GM21423 (cell line): ENCODE results near the gene TLR2.
A peak's percentile ranks its signal among the peaks of the same experiment; 100 is the strongest.
"Not testable (repeated sequence)": the region's sequence is repeated elsewhere in the genome, so short reads cannot be mapped to it uniquely, and the experiment has no call there.

Experiments
- ATAC-seq: cut with Tn5 transposase; IDR thresholded peaks from one replicate; pipeline ENCODE4 v1.9.1; 2021; ENCODE audit warnings: mild to moderate bottlenecking, moderate library complexity; ENCODE audit not compliant: unreplicated experiment

The TLR2 gene

GRCh38 chr4:153661215-153661822 is 22.8 kb upstream of the TLR2 start:
- ATAC-seq = no peak

GRCh38 chr4:153661908-153662307 is 22.2 kb upstream of the TLR2 start:
- no peak for ATAC-seq

- ATAC-seq = no peak
Observed at GRCh38 chr4:153663667-153664066, 20.4 kb upstream of the TLR2 start.

- not testable (repeated sequence) for ATAC-seq
Observed at GRCh38 chr4:153666505-153666904, 17.6 kb upstream of the TLR2 start.

GRCh38 chr4:153668647-153669046 is 15.4 kb upstream of the TLR2 start:
- no peak for ATAC-seq

- ATAC-seq = no peak
Observed at GRCh38 chr4:153669838-153670237, 14.2 kb upstream of the TLR2 start.

GRCh38 chr4:153676486-153676885 is 7.6 kb upstream of the TLR2 start:
- ATAC-seq = no peak

- no peak for ATAC-seq
Observed at GRCh38 chr4:153676984-153677383, 7.1 kb upstream of the TLR2 start.

- ATAC-seq = no peak
Observed at GRCh38 chr4:153679486-153679885, 4.6 kb upstream of the TLR2 start.

GRCh38 chr4:153683763-153684181 is 308 bp upstream of the TLR2 start:
- no peak for ATAC-seq

- peak; percentile 24 for ATAC-seq
Observed at GRCh38 chr4:153684971-153685371, 891 bp downstream of the TLR2 start.

- no peak for ATAC-seq
Observed at GRCh38 chr4:153704522-153704921, 20.4 kb downstream of the TLR2 start.

- ATAC-seq = peak; percentile 84
Observed at GRCh38 chr4:153705743-153706468, 21.8 kb downstream of the TLR2 start.

GRCh38 chr4:153706519-153706918 is 22.4 kb downstream of the TLR2 start:
- peak; percentile 56 for ATAC-seq

GRCh38 chr4:153710681-153711080 is 26.6 kb downstream of the TLR2 start:
- ATAC-seq = no peak

- ATAC-seq = no peak
Observed at GRCh38 chr4:153713866-153714646, 30.0 kb downstream of the TLR2 start.

- ATAC-seq = no peak
Observed at GRCh38 chr4:153722036-153722435, 38.0 kb downstream of the TLR2 start.

GRCh38 chr4:153724606-153725005 is 40.5 kb downstream of the TLR2 start:
- no peak for ATAC-seq

- ATAC-seq = no peak
Observed at GRCh38 chr4:153725136-153725830, 41.2 kb downstream of the TLR2 start.

- no peak for ATAC-seq
Observed at GRCh38 chr4:153725831-153726154, 41.7 kb downstream of the TLR2 start.

GRCh38 chr4:153728151-153728550 is 44.1 kb downstream of the TLR2 start:
- ATAC-seq = no peak
